MCF 10A (cell line): ENCODE results near the gene DLX3. TPM values are rescaled to one million over a fixed set of nuclear protein-coding genes. Genes with fewer than 3 reads are reported as not detected.

ENCODE experiments used
- BruUV-seq: library from RNA; stranded (reverse); fragments of 400-500 nt; replicated peaks from 2 replicates; lab custom pipeline; 2021; lab: Mats Ljungman, UMichigan
- CTCF ChIA-PET: fragments of 300-600 bp; sonication (Branson Sonifier 250); formaldehyde crosslinking; extraction: SDS; loops from one replicate; lab custom pipeline; 2021; ENCODE audit warnings: antibody characterized with exemption, inconsistent platforms; lab: Yijun Ruan, JAX
- POLR2A ChIA-PET: fragments of 300-600, 350-650 bp; sonication (Branson Sonifier 250); formaldehyde crosslinking; extraction: SDS; loops from one replicate; lab custom pipeline; 2020; ENCODE audit warnings: antibody characterized with exemption, inconsistent platforms; lab: Yijun Ruan, JAX
- DNase-seq: peaks from one replicate; pipeline ENCODE4 v3.0.0-alpha.2; 2018; ENCODE audit not compliant: unreplicated experiment
- H3K27ac Mint-ChIP-seq: one replicate; pipeline ENCODE4 v1.8.0; 2022; ENCODE audit warnings: mild to moderate bottlenecking, low read depth, mixed read lengths; ENCODE audit not compliant: unreplicated experiment
- H3K27me3 Mint-ChIP-seq: one replicate; pipeline ENCODE4 v1.8.0; 2022; ENCODE audit warnings: mixed read lengths; ENCODE audit not compliant: insufficient read depth, unreplicated experiment
- H3K36me3 Mint-ChIP-seq: one replicate; pipeline ENCODE4 v1.8.0; 2022; ENCODE audit warnings: mild to moderate bottlenecking, moderate library complexity, mixed read lengths; ENCODE audit not compliant: insufficient read depth, unreplicated experiment
- H3K4me1 Mint-ChIP-seq: one replicate; pipeline ENCODE4 v1.8.0; 2022; ENCODE audit warnings: mixed read lengths; ENCODE audit not compliant: insufficient read depth, unreplicated experiment
- H3K4me3 Mint-ChIP-seq: one replicate; pipeline ENCODE4 v1.8.0; 2022; ENCODE audit warnings: mild to moderate bottlenecking, moderate library complexity, mixed read lengths; ENCODE audit not compliant: unreplicated experiment
- H3K9me3 Mint-ChIP-seq: one replicate; pipeline ENCODE4 v1.8.0; 2022; ENCODE audit warnings: mixed read lengths; ENCODE audit not compliant: unreplicated experiment
- intact Hi-C: fragments of 100-400 bp; cut with micrococcal nuclease; formaldehyde crosslinking; loops from 2 replicates; pipeline ENCODE4 v1.14.1; 2022
- total RNA-seq: library from RNA; stranded (reverse); gene quantifications from 2 replicates; pipeline ENCODE4 v1.2.3, GENCODE V29; 2022
- TF ChIP-seq, protein P1 (sequence below): fragments of 200-600 bp; IDR thresholded peaks from one replicate; pipeline ENCODE4 v1.8.0; 2022; ENCODE audit warnings: antibody characterized with exemption, mild to moderate bottlenecking; ENCODE audit not compliant: unreplicated experiment

DLX3 gene
- total RNA-seq, 1 experiment from 2014 or later = not detected

DNA sequence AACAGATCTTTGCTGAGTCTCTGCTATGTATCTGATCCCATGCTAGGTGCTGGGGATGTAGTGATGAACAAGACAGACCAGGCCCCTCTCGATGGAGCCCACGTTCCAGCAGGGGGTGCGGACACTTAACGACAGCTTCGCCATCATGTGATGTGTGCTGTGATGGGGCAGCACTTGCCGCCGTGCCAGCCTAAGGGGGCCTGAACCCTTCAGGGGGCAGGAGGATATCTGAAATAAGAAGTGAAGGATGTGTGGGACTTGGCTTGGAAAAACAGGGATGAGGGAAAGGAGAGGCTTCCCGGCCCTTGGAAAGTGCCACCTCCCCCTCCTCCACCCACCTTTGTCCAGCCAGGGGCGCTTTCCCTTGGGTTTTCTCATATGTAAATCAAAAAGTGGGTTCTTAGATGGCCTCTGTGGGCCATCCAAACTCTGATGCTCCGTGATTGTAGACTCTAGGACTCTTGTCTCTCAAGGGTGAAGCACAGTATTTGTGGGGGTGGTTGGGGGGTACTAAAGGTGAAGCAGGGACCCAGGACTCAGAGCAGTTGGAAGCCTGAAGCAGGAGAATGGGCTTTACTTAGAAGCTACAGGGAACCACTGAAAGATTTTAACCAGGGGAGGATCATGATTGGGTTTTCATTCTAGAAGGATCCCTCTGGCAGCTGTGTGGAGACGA, 4.0 kb upstream of the DLX3 start:
- H3K36me3 Mint-ChIP-seq = peaks cover 5% of the 10 kb centered on the region
- no peak overlapping the region for H3K27ac Mint-ChIP-seq
- TF ChIP-seq, protein P1, sequence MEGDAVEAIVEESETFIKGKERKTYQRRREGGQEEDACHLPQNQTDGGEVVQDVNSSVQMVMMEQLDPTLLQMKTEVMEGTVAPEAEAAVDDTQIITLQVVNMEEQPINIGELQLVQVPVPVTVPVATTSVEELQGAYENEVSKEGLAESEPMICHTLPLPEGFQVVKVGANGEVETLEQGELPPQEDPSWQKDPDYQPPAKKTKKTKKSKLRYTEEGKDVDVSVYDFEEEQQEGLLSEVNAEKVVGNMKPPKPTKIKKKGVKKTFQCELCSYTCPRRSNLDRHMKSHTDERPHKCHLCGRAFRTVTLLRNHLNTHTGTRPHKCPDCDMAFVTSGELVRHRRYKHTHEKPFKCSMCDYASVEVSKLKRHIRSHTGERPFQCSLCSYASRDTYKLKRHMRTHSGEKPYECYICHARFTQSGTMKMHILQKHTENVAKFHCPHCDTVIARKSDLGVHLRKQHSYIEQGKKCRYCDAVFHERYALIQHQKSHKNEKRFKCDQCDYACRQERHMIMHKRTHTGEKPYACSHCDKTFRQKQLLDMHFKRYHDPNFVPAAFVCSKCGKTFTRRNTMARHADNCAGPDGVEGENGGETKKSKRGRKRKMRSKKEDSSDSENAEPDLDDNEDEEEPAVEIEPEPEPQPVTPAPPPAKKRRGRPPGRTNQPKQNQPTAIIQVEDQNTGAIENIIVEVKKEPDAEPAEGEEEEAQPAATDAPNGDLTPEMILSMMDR = no peak
- POLR2A ChIA-PET = interaction anchor here (1.0 to 3.2 kb wide), 5 partner anchors 12 to 138 kb away, joined by 3 to 12 read pairs (median 4); no protein-coding TSS in a partner anchor
- H3K27me3 Mint-ChIP-seq = peaks cover 71% of the 10 kb centered on the region
- CTCF ChIA-PET = interaction anchor here (0.5 to 7.8 kb wide), 28 partner anchors 9 to 1631 kb away, joined by 3 to 241 read pairs (median 6); no protein-coding TSS in a partner anchor
- DNase-seq = no peak
- no peaks in the 10 kb centered on the region for H3K9me3 Mint-ChIP-seq
- intact Hi-C loops = loop anchor here (1.0 to 5.0 kb wide), 4 partner anchors 119 to 431 kb away; partner anchors contain the start of gene SLC35B1
- BruUV-seq = no TSS peak
- H3K4me1 Mint-ChIP-seq = peaks cover 21% of the 10 kb centered on the region
- peak overlapping the region; percentile 11 for H3K4me3 Mint-ChIP-seq

DNA sequence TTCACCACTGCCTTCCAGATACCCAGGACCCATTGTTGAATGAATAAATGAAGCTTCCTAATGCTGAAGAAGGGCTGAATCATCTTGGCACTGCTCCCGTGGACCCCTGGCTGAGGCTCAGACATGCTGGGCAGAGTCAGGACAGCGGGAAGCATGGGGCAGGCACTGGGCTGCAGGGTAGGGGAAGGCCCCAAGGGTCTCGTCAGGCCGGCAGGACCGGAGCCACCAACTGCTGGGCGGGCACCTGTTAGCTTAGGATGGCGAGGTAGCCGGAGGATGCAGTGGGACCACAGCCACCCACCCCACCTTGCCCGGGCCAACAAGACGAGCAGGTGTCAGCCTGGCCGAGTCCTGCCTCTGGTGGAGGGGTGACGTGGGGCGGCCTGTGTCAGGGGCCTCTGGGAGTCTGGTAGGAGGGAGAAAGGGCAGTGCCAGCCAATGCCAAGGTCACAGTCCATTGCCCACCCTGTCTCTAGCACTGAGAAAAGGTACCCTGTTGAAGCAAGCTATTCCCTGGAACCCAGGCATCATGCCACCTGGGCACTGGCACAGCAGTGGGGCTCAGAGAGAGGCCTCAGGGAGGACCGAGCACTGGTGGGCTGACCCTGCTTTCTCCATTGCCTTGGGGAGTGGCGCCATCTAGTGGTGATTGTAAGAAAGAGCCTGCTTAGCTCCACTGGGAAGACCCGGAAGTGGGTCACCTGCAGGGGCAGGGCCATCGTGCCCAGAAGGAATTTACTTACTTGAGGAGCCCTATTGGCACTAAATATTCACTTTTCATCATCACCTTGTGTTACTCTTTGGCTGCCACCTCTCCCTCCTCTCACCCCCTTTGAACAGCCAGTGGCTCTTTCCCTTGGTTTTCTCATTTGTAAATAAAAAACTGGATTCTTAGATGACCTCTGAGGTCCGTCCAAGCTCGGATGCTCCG, 3.0 kb upstream of the DLX3 start:
- no peak overlapping the region for H3K27ac Mint-ChIP-seq

DNA sequence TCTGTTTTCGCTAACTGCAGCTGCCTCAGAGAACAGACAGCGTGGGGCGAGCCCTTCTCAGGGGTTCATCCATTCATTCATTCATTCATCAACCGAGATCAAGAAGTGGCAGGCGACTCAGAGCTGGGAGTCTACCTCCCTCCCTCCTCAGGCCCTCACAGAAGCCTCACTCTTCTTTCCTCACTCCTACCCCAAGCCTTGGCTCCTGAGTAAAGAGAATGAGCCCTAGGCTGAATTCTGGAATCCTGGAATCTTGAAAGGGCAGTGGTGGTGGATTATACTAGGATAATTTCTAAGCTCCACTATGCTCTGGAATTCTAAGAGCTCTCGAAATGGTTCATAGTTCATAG, 2.3 kb upstream of the DLX3 start:
- Mint-ChIP-seq H3K27me3 (peaks cover 83% of the 10 kb centered on the region), H3K27ac (no peak overlapping the region), H3K9me3 (no peaks in the 10 kb centered on the region), H3K4me3 (peak overlapping the region; percentile 61), H3K4me1 (peaks cover 24% of the 10 kb centered on the region), H3K36me3 (peaks cover 5% of the 10 kb centered on the region)
- TF ChIP-seq, protein P1 = no peak
- no peak for DNase-seq
- POLR2A ChIA-PET = interaction anchor here (0.6 to 3.2 kb wide), 7 partner anchors 10 to 369 kb away, joined by 3 to 12 read pairs (median 5); no protein-coding TSS in a partner anchor
- intact Hi-C loops = loop anchor here (5.0 kb wide), 1 partner anchor 290 kb away; the partner anchor contains the start of gene SLC35B1
- CTCF ChIA-PET = interaction anchor here (0.6 to 7.8 kb wide), 57 partner anchors 8 to 790 kb away, joined by 3 to 241 read pairs (median 6); no protein-coding TSS in a partner anchor
- BruUV-seq = no TSS peak

More for the DNA sequence above, 3.0 kb upstream of the DLX3 start:
- POLR2A ChIA-PET = interaction anchor here (0.6 to 3.2 kb wide), 10 partner anchors 10 to 505 kb away, joined by 3 to 12 read pairs (median 4); no protein-coding TSS in a partner anchor
- BruUV-seq = no TSS peak
- TF ChIP-seq, protein P1 = peak; percentile 93
- H3K4me3 Mint-ChIP-seq = peak overlapping the region; percentile 11
- H3K9me3 Mint-ChIP-seq = no peaks in the 10 kb centered on the region
- peaks cover 80% of the 10 kb centered on the region for H3K27me3 Mint-ChIP-seq
- intact Hi-C loops = loop anchor here (1.0 to 5.0 kb wide), 4 partner anchors 118 to 430 kb away; partner anchors contain the start of gene SLC35B1
- peaks cover 5% of the 10 kb centered on the region for H3K36me3 Mint-ChIP-seq
- CTCF ChIA-PET = interaction anchor here (0.5 to 7.8 kb wide), 64 partner anchors 7 to 1630 kb away, joined by 3 to 241 read pairs (median 5); no protein-coding TSS in a partner anchor
- DNase-seq = peak; percentile 94
- peaks cover 24% of the 10 kb centered on the region for H3K4me1 Mint-ChIP-seq
